IMR-90 (cell line): Measurements from ENCODE around the gene KRTAP20-1. TPM values are rescaled to one million over a fixed set of nuclear protein-coding genes. Genes with fewer than 3 reads are reported as not detected.

Experiments used
- ATAC-seq: fragments of 200-7000 bp; cut with Tn5 transposase; 2 replicates; pipeline ENCODE4 v1.9.1; 2020; ENCODE audit warnings: low read depth, mild to moderate bottlenecking, moderate library complexity
- BruUV-seq: library from RNA; stranded (reverse); fragments of 400-500 nt; replicated peaks from 2 replicates; lab custom pipeline; 2021; lab: Mats Ljungman, UMichigan
- CTCF ChIA-PET: fragments of 300-600 bp; formaldehyde crosslinking; extraction: SDS; loops from one replicate; lab custom pipeline; 2021; ENCODE audit warnings: antibody characterized with exemption; lab: Yijun Ruan, JAX
- POLR2A ChIA-PET: fragments of 300-600 bp; sonication (Branson Sonifier 250); formaldehyde crosslinking; loops from one replicate; lab custom pipeline; 2022; ENCODE audit warnings: antibody characterized with exemption; ENCODE audit not compliant: unreplicated experiment; lab: Charles Lee
- DNase-seq: peaks from one replicate; pipeline ENCODE4 v3.0.0; 2013
- H2AFZ ChIP-seq: replicated peaks from 2 replicates; pipeline ENCODE3; 2013; ENCODE audit warnings: low read length, mild to moderate bottlenecking; ENCODE audit not compliant: poor library complexity
- H2AK5ac ChIP-seq: 2 replicates; pipeline ENCODE4 v1.6.1; 2013; ENCODE audit warnings: low read depth, low read length, inconsistent platforms
- H2AK9ac ChIP-seq: replicated peaks from 2 replicates; pipeline ENCODE3; 2013; ENCODE audit warnings: mild to moderate bottlenecking, low read depth, low read length, moderate library complexity; ENCODE audit not compliant: poor library complexity
- H2BK120ac ChIP-seq: 2 replicates; pipeline ENCODE4 v1.6.1; 2013; ENCODE audit warnings: low read depth, low read length, inconsistent platforms
- H2BK15ac ChIP-seq: 3 replicates; pipeline ENCODE4 v1.6.1; 2013; ENCODE audit warnings: low read depth, low read length, inconsistent platforms
- H2BK20ac ChIP-seq: 2 replicates; pipeline ENCODE4 v1.6.1; 2013; ENCODE audit warnings: low read depth, mild to moderate bottlenecking, inconsistent platforms, low read length, moderate library complexity
- H2BK5ac ChIP-seq: 2 replicates; pipeline ENCODE4 v1.6.1; 2013; ENCODE audit warnings: mild to moderate bottlenecking, low read depth, low read length, inconsistent platforms; ENCODE audit not compliant: poor library complexity, severe bottlenecking
- H3K14ac ChIP-seq: replicated peaks from 2 replicates; pipeline ENCODE4 v1.6.1; 2013; ENCODE audit warnings: low read depth, low read length, inconsistent platforms
- H3K18ac ChIP-seq: 2 replicates; pipeline ENCODE4 v1.6.1; 2013; ENCODE audit warnings: low read depth, low read length, control low read depth
- H3K23ac ChIP-seq: 2 replicates; pipeline ENCODE4 v1.6.1; 2013; ENCODE audit warnings: low read depth, low read length, inconsistent platforms
- H3K27ac ChIP-seq: 2 replicates; pipeline ENCODE4 v1.5.1; 2013; ENCODE audit warnings: mild to moderate bottlenecking, control low read depth, low read length; ENCODE audit not compliant: insufficient read depth
- H3K27me3 ChIP-seq: 2 replicates; pipeline ENCODE4 v1.6.1; 2013; ENCODE audit warnings: low read length; ENCODE audit not compliant: control insufficient read depth, insufficient read depth
- H3K36me3 ChIP-seq: 2 replicates; pipeline ENCODE4 v1.6.1; 2013; ENCODE audit warnings: low read length, mixed read lengths; ENCODE audit not compliant: control insufficient read depth, insufficient read depth
- H3K4ac ChIP-seq: 2 replicates; pipeline ENCODE4 v1.6.1; 2013; ENCODE audit warnings: low read depth, low read length, inconsistent platforms
- H3K4me1 ChIP-seq: 2 replicates; pipeline ENCODE4 v1.6.1; 2013; ENCODE audit warnings: low read length, mixed read lengths; ENCODE audit not compliant: control insufficient read depth, insufficient read depth
- H3K4me2 ChIP-seq: 2 replicates; pipeline ENCODE4 v1.6.1; 2013; ENCODE audit warnings: low read depth, mild to moderate bottlenecking, control low read depth, low read length, moderate library complexity
- H3K4me3 ChIP-seq: 2 replicates; pipeline ENCODE4 v1.5.1; 2013; ENCODE audit warnings: low read depth, mild to moderate bottlenecking, control low read depth, low read length, moderate library complexity; ENCODE audit not compliant: insufficient read depth
- H3K56ac ChIP-seq: 2 replicates; pipeline ENCODE4 v1.6.1; 2013; ENCODE audit warnings: low read length, inconsistent platforms; ENCODE audit not compliant: insufficient read depth; ENCODE audit errors: extremely low read depth
- H3K79me1 ChIP-seq, 2 experiments: 2 replicates each; pipeline ENCODE4 v1.6.1; 2013; ENCODE audit warnings: low read length in 2 of 2, inconsistent platforms in 1 of 2, low read depth in 1 of 2
- H3K9ac ChIP-seq: 2 replicates; pipeline ENCODE4 v1.6.1; 2013; ENCODE audit warnings: low read depth, low read length, control low read depth
- H3K9me1 ChIP-seq: 2 replicates; pipeline ENCODE4 v1.6.1; 2013; ENCODE audit warnings: low read length, inconsistent platforms; ENCODE audit not compliant: insufficient read depth
- H3K9me3 ChIP-seq: 2 replicates; pipeline ENCODE4 v1.6.1; 2013; ENCODE audit warnings: low read length; ENCODE audit not compliant: control insufficient read depth, insufficient read depth
- H4K20me1 ChIP-seq: 2 replicates; pipeline ENCODE4 v1.6.1; 2013; ENCODE audit warnings: low read length, inconsistent platforms; ENCODE audit not compliant: insufficient read depth
- H4K5ac ChIP-seq: 2 replicates; pipeline ENCODE4 v1.6.1; 2013; ENCODE audit warnings: mild to moderate bottlenecking, low read depth, low read length, control low read depth
- H4K8ac ChIP-seq, 2 experiments: 2 replicates each; pipeline ENCODE4 v1.6.1; 2013; ENCODE audit warnings: low read depth in 2 of 2, low read length in 2 of 2, control low read depth in 1 of 2, inconsistent platforms in 1 of 2
- H4K91ac ChIP-seq: 2 replicates; pipeline ENCODE4 v1.6.1; 2013; ENCODE audit warnings: low read depth, low read length, inconsistent platforms; ENCODE audit not compliant: insufficient read depth
- BHLHE40 ChIP-seq: fragments of 150-350 bp; IDR thresholded peaks from 2 replicates; pipeline ENCODE4 v1.6.1; 2016; ENCODE audit warnings: mild to moderate bottlenecking, low read depth, low read length
- CEBPB ChIP-seq: IDR thresholded peaks from 2 replicates; pipeline ENCODE4 v1.6.1; 2012; ENCODE audit warnings: low read depth, low read length, improper control_type of control experiment
- CHD1 ChIP-seq: IDR thresholded peaks from 2 replicates; pipeline ENCODE4 v1.6.1; 2012; ENCODE audit warnings: low read depth, low read length, improper control_type of control experiment
- ELK1 ChIP-seq: fragments of 150-350 bp; IDR thresholded peaks from 2 replicates; pipeline ENCODE4 v1.6.1; 2016; ENCODE audit warnings: low read depth, mild to moderate bottlenecking, low read length, moderate library complexity, borderline replicate concordance
- FOS ChIP-seq: fragments of 150-350 bp; IDR thresholded peaks from 2 replicates; pipeline ENCODE4 v1.6.1; 2016; ENCODE audit warnings: low read depth, low read length
- MAFK ChIP-seq: IDR thresholded peaks from 2 replicates; pipeline ENCODE4 v1.6.1; 2012; ENCODE audit warnings: low read depth, low read length, improper control_type of control experiment
- MAZ ChIP-seq: IDR thresholded peaks from 2 replicates; pipeline ENCODE4 v1.6.1; 2012; ENCODE audit warnings: low read depth, mild to moderate bottlenecking, low read length, improper control_type of control experiment, moderate library complexity, borderline replicate concordance
- MXI1 ChIP-seq: IDR thresholded peaks from 2 replicates; pipeline ENCODE4 v1.6.1; 2012; ENCODE audit warnings: low read depth, mild to moderate bottlenecking, low read length, moderate library complexity, borderline replicate concordance
- NFE2L2 ChIP-seq: fragments of 150-350 bp; IDR thresholded peaks from 2 replicates; pipeline ENCODE4 v1.6.1; 2016; ENCODE audit warnings: low read depth, mild to moderate bottlenecking, low read length
- POLR2A ChIP-seq: IDR thresholded peaks from 2 replicates; pipeline ENCODE4 v1.6.1; 2012; ENCODE audit warnings: mild to moderate bottlenecking, low read depth, low read length
- RAD21 ChIP-seq: IDR thresholded peaks from 2 replicates; pipeline ENCODE4 v1.6.1; 2012; ENCODE audit warnings: low read length, improper control_type of control experiment
- RCOR1 ChIP-seq: IDR thresholded peaks from 2 replicates; pipeline ENCODE4 v1.6.1; 2012; ENCODE audit warnings: mild to moderate bottlenecking, low read length, improper control_type of control experiment; ENCODE audit not compliant: insufficient replicate concordance
- RFX5 ChIP-seq: IDR thresholded peaks from 2 replicates; pipeline ENCODE4 v1.8.0; 2012; ENCODE audit warnings: low read depth, mild to moderate bottlenecking, low read length, moderate library complexity
- SMC3 ChIP-seq: fragments of 150-350 bp; IDR thresholded peaks from 2 replicates; pipeline ENCODE4 v1.6.1; 2016; ENCODE audit warnings: low read depth, mild to moderate bottlenecking, antibody characterized with exemption, low read length, moderate library complexity
- USF2 ChIP-seq: fragments of 150-350 bp; IDR thresholded peaks from 2 replicates; pipeline ENCODE4 v1.6.1; 2017; ENCODE audit warnings: mild to moderate bottlenecking, antibody characterized with exemption, low read length, low read depth
- WGBS, 2 experiments: methylation state at CpG; one replicate each; pipeline versions ENCODE4 v1.1.5 to v1.1.7; 2013; ENCODE audit warnings: missing lambda C conversion rate in 2 of 2; ENCODE audit not compliant: insufficient read length in 1 of 2; ENCODE audit errors: extremely low coverage in 2 of 2; 5-methylcytosine and 5-hydroxymethylcytosine counted together
- dilution Hi-C: fragments of 300-500 bp; cut with HindIII; formaldehyde crosslinking; loops from one replicate; pipeline ENCODE4 v1.14.3; 2018; ENCODE audit warnings: low sequenced_read_pairs; ENCODE audit not compliant: unreplicated experiment
- in situ Hi-C: fragments of 300-500 bp; cut with MboI; formaldehyde crosslinking; loops from 3 replicates; pipeline ENCODE4 v1.14.3; 2019; ENCODE audit warnings: low sequenced_read_pairs, inconsistent platforms, mixed read lengths
- intact Hi-C: fragments of 100-400 bp; cut with micrococcal nuclease; formaldehyde crosslinking; loops from 2 replicates; pipeline ENCODE4 v1.10.0; 2022
- polyA plus RNA-seq, 3 experiments: library from polyadenylated mRNA; depleted of rRNA; stranded (reverse); fragments of >200 nt; gene quantifications; 2 replicates each; pipeline ENCODE4 v1.2.3, GENCODE V29; 2012; ENCODE audit warnings: low replicate concordance in 1 of 3
- total RNA-seq: library from RNA; depleted of rRNA; stranded (reverse); fragments of >200 nt; gene quantifications from 2 replicates; pipeline ENCODE4 v1.2.3, GENCODE V29; 2012
- TF ChIP-seq, protein P1 (sequence below): conservative IDR thresholded peaks from 2 replicates; pipeline ENCODE4 v1.5.1; 2012; ENCODE audit warnings: mild to moderate bottlenecking, low read depth, low read length, improper control_type of control experiment

KRTAP20-1 gene
- total and polyA plus RNA-seq, 2 of the 4 experiments (the other 2 are of a cell fraction) = not detected

GRCh38 chr21:30605968-30606367 is 10.3 kb upstream of the KRTAP20-1 start:
- DNase-seq (no peak), ATAC-seq (no peak)
- no peaks in the 10 kb centered on the region for H3K79me1 ChIP-seq
- intact Hi-C loops (no loop called here), dilution Hi-C loops (no loop called here), in situ Hi-C loops (no loop called here)
- no peak overlapping the region for H2AK9ac ChIP-seq
- BruUV-seq = no TSS peak
- H2AK5ac ChIP-seq = no peak overlapping the region
- H3K36me3 ChIP-seq = no peaks in the 10 kb centered on the region
- no peak overlapping the region for H3K9ac ChIP-seq
- H2BK120ac ChIP-seq = no peak overlapping the region
- H4K5ac ChIP-seq = no peak overlapping the region
- POLR2A ChIA-PET = no interaction called here
- H3K56ac ChIP-seq = no peak overlapping the region
- H3K4me3 ChIP-seq = no peak overlapping the region
- no peak overlapping the region for H3K23ac ChIP-seq
- no peaks in the 10 kb centered on the region for H4K20me1 ChIP-seq
- H3K18ac ChIP-seq = no peak overlapping the region
- H3K14ac ChIP-seq = no peak overlapping the region
- H2AFZ ChIP-seq = no peak overlapping the region
- no peaks in the 10 kb centered on the region for H3K27me3 ChIP-seq
- H3K9me1 ChIP-seq = no peaks in the 10 kb centered on the region
- H2BK20ac ChIP-seq = no peak overlapping the region
- no peak overlapping the region for H3K27ac ChIP-seq
- no peak overlapping the region for H4K8ac ChIP-seq
- no peak overlapping the region for H2BK15ac ChIP-seq
- no peak for TF ChIP-seq NFE2L2
- no peak for TF ChIP-seq RAD21
- no peak for TF ChIP-seq FOS
- no peak for TF ChIP-seq POLR2A
- no peak for TF ChIP-seq CEBPB
- TF ChIP-seq RFX5 = no peak
- TF ChIP-seq BHLHE40 = no peak
- no peak for TF ChIP-seq ELK1
- TF ChIP-seq USF2 = no peak
- no peak for TF ChIP-seq MAFK
- no peak for TF ChIP-seq RCOR1
- no peak for TF ChIP-seq MAZ
- TF ChIP-seq MXI1 = no peak
- TF ChIP-seq CHD1 = no peak
- TF ChIP-seq SMC3 = no peak
- TF ChIP-seq, protein P1, sequence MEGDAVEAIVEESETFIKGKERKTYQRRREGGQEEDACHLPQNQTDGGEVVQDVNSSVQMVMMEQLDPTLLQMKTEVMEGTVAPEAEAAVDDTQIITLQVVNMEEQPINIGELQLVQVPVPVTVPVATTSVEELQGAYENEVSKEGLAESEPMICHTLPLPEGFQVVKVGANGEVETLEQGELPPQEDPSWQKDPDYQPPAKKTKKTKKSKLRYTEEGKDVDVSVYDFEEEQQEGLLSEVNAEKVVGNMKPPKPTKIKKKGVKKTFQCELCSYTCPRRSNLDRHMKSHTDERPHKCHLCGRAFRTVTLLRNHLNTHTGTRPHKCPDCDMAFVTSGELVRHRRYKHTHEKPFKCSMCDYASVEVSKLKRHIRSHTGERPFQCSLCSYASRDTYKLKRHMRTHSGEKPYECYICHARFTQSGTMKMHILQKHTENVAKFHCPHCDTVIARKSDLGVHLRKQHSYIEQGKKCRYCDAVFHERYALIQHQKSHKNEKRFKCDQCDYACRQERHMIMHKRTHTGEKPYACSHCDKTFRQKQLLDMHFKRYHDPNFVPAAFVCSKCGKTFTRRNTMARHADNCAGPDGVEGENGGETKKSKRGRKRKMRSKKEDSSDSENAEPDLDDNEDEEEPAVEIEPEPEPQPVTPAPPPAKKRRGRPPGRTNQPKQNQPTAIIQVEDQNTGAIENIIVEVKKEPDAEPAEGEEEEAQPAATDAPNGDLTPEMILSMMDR = no peak
- CTCF ChIA-PET = no interaction called here
- H3K9me3 ChIP-seq = peaks cover 16% of the 10 kb centered on the region
- no peak overlapping the region for H3K4me2 ChIP-seq
- no peak overlapping the region for H3K4ac ChIP-seq
- no peak overlapping the region for H4K91ac ChIP-seq
- no CpG with 5 or more reads among the region's 2 CpGs for WGBS, 2 experiments
- no peaks in the 10 kb centered on the region for H3K4me1 ChIP-seq
- no peak overlapping the region for H2BK5ac ChIP-seq
